ENCODE data around the gene SORCS2.

Gene SORCS2

DNA sequence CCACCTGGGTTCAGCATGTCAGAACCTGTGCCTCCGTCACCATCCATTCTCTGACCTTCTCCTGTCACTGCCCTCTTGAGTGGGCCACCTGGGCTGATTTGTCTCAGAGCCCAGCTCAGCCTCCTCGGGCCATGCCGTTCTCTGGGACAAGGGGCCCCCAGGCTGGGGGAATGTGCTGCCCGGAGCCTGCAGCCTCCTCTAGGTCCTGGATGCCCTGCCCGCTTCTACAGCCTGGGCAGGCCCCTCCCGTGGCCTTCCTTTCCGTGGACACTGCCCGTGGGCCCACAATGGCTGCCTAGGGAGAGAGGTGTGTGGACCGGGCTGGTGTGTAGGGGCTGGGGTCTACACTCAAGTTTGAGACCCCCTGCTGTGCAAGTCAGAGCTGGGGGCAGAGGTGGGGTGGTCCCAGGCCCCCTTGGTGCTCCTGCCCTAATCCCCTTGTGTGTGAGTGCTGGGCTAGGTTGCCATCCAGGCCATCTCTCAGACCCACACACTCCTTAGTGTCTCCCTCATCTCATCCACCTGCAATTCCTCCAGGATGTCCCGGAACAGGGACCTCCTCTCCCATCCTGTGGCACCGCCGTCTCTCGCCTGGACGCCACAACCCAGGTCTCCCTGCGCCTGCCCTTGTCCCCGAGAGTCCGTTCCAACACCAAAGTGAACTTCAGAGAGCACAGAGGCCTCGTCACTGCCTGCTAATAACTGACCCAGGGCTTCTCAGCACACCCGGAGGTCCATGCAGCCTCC, 230.0 kb downstream of the SORCS2 start:
- DNase-seq, result no peak

DNA sequence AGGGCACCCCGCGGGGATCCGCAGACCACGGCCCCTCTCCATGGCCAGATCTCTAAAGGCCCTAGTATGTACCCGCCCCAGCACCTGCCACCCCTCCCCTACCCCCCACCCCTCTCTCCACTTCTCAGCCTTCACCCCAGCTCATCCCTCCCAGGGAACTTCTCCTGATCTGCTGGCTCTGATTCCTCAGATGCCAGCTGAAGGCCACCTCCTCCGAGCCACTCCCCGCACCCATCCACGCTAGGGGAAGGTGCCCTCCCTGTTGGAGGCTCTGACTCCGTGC, 230.5 kb downstream of the SORCS2 start:
- no peak for DNase-seq

GRCh38 chr4:7423391-7423790, 231.1 kb downstream of the SORCS2 start:
- no peak for DNase-seq

- DNase-seq, result no peak
These were observed 231.6 kb downstream of the SORCS2 start for GRCh38 chr4:7423801-7424552.

DNA sequence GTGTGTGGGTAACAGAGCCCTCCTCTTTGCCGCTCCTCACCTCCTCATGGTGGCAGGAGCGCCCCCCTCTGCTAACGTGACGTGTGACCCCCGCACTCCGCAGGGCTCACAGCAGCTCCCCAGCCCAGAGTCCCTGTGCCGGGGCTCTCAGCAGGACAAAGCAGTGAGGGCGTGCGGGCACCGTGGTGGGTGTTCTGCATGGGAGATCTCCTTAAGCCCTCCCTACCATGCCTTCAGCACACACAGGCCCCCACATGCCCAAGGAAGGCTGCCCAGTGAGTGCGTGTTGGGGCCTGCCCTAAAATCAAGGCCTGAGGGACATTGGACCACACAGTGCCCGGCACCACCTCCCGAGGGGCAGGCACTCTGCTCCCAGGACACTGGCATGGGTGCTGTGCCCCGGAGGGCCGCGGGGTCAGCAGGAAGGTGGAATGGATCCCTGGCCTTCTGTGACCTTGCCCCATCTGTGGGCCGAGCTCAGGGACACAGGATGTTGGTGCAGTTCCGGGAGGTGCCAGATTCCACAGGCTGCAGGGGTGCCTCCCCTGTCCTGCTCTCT, 232.3 kb downstream of the SORCS2 start:
- no peak for DNase-seq

GRCh38 chr4:7425124-7425523, 232.8 kb downstream of the SORCS2 start:
- DNase-seq, result no peak

GRCh38 chr4:7425591-7426468, 233.5 kb downstream of the SORCS2 start:
- DNase-seq, result no peak

- no peak for DNase-seq
These were observed 234.3 kb downstream of the SORCS2 start for GRCh38 chr4:7426525-7427171.

- no peak for DNase-seq
These were observed 235.0 kb downstream of the SORCS2 start for GRCh38 chr4:7427361-7427760.

DNA sequence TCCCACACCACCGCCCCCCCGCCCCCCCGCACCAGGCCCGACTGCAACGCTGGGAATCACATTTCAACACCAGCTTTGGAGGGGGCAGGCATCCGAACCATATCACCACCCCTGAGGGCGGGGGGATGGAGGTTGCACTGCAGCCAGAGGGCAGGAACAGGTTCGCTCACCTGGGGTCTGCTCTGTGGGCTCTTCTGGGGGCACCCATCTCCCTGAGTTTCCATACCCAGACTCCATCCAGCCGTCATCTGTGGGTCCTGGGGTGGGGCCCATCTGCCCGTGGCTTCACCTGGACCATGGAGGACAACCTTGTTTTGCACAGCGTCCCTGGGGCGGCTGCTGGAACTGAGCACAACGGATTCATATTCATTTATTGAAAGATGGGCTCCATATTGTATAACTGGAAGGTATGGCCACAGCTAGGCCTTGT, 235.5 kb downstream of the SORCS2 start:
- no peak for DNase-seq

DNA sequence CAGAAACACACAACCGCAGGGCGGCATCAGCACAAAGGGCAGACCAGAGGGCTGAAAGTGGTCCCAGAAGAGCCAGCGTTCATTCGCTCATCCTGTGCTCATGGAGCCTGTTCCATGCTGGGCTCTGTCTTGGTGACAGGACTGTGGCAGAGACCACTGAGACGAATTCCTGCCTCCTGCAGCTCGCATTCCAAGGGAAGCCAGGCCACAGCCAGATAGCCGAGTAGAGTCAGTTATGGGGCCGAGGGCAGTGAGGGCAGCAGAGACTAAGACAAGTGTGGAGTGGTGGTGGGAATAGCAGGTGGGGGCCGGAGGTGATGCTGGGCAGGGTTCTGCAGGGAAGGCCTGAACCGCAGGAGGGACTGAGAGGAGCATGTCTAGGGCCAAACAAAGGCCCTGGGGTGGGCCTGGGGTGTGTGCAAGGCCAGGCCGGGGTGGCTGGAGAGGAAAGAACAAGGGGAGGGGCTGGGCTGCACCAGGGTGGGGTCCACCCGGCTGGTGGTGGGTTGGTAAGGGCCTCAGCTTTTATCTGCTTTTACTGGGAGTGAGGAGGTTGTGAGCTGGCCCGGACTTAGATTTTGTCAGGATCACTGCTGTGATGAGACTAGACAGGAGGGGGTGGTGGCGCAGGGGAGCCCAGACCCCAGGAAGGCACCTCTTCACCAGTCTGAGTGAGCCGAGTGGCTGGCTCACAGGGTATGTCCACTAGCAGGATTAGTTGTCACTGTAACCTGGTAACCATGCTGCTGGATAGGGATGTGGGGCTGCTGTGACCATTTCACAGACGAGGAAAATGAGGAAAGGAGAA, 236.1 kb downstream of the SORCS2 start:
- no peak for DNase-seq

- no peak for DNase-seq
These were observed 236.7 kb downstream of the SORCS2 start for GRCh38 chr4:7429069-7429416.

- no peak for DNase-seq
These were observed 237.3 kb downstream of the SORCS2 start for GRCh38 chr4:7429601-7430078.

DNA sequence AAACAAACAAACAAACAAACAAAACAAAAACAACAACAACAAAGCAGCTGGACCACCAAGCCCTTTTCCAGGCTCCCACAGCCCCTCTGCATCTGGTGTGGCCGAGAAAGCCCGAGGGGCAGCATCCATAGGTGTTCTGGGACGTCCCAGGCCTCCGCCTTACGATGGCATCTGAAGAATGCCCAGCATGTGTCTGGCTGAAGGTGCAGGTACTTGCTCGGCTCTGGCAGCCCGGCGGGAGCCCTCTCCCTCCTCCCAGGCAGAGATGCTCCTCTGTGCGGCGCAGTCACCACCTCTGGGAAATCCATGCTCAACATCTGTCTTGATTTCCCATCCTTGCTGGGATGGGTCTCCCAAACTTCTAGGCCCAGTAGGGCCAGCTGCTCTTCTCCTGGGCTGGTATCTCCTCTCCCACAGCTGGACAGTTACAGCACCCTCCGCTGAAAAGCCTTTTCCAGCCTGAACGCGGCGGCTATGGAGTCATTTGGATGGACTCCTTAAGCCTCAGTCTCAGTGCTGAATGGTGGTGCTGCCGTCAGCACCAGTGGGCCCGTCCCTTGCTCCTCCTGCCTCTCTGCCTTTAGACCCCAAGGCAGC, 238.1 kb downstream of the SORCS2 start:
- no peak for DNase-seq

GRCh38 chr4:7430965-7431695, 238.8 kb downstream of the SORCS2 start:
- no peak for DNase-seq

- DNase-seq, result no peak
These were observed 239.6 kb downstream of the SORCS2 start for GRCh38 chr4:7431696-7432530.

DNA sequence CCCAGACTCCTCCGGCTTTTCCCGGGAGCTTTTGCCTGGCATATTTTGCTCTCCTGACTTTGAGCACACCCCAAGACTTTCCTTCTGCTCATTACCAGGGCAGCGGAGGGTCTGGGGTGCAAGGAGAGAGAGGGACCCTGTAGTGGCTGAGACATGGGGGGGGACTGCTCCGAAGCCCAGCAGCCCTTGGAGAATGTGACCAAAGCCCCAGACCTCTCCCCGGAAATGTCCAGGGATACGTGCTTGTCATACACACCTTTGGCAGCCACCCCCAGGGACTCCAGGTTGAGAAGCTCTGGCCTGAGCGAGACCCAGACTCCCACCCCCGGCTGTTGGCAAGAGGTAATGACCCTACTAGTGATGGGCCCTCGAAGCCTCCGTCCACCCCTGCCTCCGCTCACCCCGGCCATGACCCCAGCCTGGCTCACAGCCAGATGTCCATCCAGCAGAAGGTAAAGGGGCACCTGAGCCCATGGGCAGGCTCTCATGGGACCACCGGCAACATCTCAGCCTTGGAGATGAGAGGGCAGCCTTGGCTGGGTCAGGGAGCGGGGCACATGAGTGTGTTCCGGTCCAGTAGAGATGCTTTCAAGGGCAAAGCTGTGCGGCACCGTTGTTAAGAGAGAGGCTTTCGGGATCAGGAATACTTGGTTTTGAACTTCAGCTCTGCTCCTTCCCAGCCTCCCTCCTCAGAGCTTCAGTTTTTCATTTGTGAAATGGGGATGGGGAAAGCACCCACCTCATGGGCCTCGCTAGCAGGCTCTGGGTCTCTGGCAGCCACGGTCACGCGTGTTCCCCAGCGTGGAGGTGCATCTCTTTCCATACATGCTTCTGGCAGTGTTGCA, 240.4 kb downstream of the SORCS2 start:
- DNase-seq, result no peak

GRCh38 chr4:7433376-7434140, 241.2 kb downstream of the SORCS2 start:
- DNase-seq, result no peak
